ENCODE measurements around the gene TAB2.

Gene TAB2

GRCh38 chr6:149335924-149336608 lies 18.6 kb downstream of the TAB2 start (continued):
- TF ChIP-seq ZNF518A (tag by site-specific recombination; conservative IDR thresholded peaks at IDR 0.05; ENCODE audit: low read depth) (no peak), ZNF341 (tag by site-specific recombination; IDR thresholded peaks at IDR 0.05; ENCODE audit: low read depth) (no peak), ZNF221 (tag by site-specific recombination; IDR thresholded peaks at IDR 0.05; ENCODE audit: borderline replicate concordance) (no peak), ZNF785 (tag by site-specific recombination; IDR thresholded peaks at IDR 0.05) (no peak), ZNF777 (tag by site-specific recombination; IDR thresholded peaks at IDR 0.05; ENCODE audit: borderline replicate concordance) (no peak), ZNF473 (tag by site-specific recombination; IDR thresholded peaks at IDR 0.05) (no peak), ZNF18 (tag by site-specific recombination; IDR thresholded peaks at IDR 0.05) (no peak), ZNF529 (tag by site-specific recombination; IDR thresholded peaks at IDR 0.05; ENCODE audit: insufficient replicate concordance) (no peak), GLIS1 (tag by site-specific recombination; IDR thresholded peaks at IDR 0.05) (no peak), HOXD13 (CRISPR knock-in tag; IDR thresholded peaks at IDR 0.05; ENCODE audit: borderline replicate concordance) (no peak), HIC1 (tag by site-specific recombination; IDR thresholded peaks at IDR 0.05) (peak; percentile 61), ZXDB (tag by site-specific recombination; IDR thresholded peaks at IDR 0.05) (0 out of 2 replicates have a peak, but pooled peaks have one; percentile 6), HOXC10 (CRISPR knock-in tag; IDR thresholded peaks at IDR 0.05) (no peak), ZNF114 (tag by site-specific recombination; IDR thresholded peaks at IDR 0.05) (no peak), ZNF664 (tag by site-specific recombination; IDR thresholded peaks at IDR 0.05) (0 out of 2 replicates have a peak, but pooled peaks have one; percentile 7), ZNF549 (tag by site-specific recombination; IDR thresholded peaks at IDR 0.05) (no peak), YY2 (tag by site-specific recombination; IDR thresholded peaks at IDR 0.05) (no peak), INSM2 (tag by site-specific recombination; IDR thresholded peaks at IDR 0.05) (peak; percentile 51; the same call in 1 of the 2 replicates), ZBTB48 (tag by site-specific recombination; IDR thresholded peaks at IDR 0.05) (no peak), ZNF626 (tag by site-specific recombination; IDR thresholded peaks at IDR 0.05) (no peak), ZSCAN5A (tag by site-specific recombination; IDR thresholded peaks at IDR 0.05) (no peak), SP3 (tag by site-specific recombination; IDR thresholded peaks at IDR 0.05) (no peak), ZNF416 (tag by site-specific recombination; IDR thresholded peaks at IDR 0.05) (no peak), ZNF843 (tag by site-specific recombination; IDR thresholded peaks at IDR 0.05) (peak; percentile 24; the same call in 1 of the 2 replicates), ZNF394 (tag by site-specific recombination; IDR thresholded peaks at IDR 0.05; ENCODE audit: borderline replicate concordance) (peak; percentile 33; the same call in 1 of the 2 replicates), ZNF174 (tag by site-specific recombination; IDR thresholded peaks at IDR 0.05) (no peak), ZNF433 (tag by site-specific recombination; IDR thresholded peaks at IDR 0.05; ENCODE audit: low read depth) (no peak)
